B cell (primary cell): ENCODE measurements around the gene GPR176. TPM values are rescaled to one million over a fixed set of nuclear protein-coding genes. Genes with fewer than 3 reads are reported as not detected.

Experiments
- ATAC-seq: fragments of 200-7000 bp; cut with Tn5 transposase; one replicate; pipeline ENCODE4 v1.10.0; 2021; ENCODE audit warnings: low read depth, mild to moderate bottlenecking, moderate number of reproducible peaks, moderate library complexity
- CTCF ChIA-PET: fragments of 350-600 bp; sonication (Branson Sonifier 250); formaldehyde crosslinking; loops from one replicate; lab custom pipeline; 2021; ENCODE audit warnings: antibody characterized with exemption, inconsistent platforms; lab: Charles Lee
- POLR2A ChIA-PET: fragments of 350-600 bp; sonication (Branson Sonifier 250); formaldehyde crosslinking; loops from one replicate; lab custom pipeline; 2021; ENCODE audit warnings: antibody characterized with exemption; lab: Charles Lee
- DNase-seq: peaks from one replicate; pipeline ENCODE4 v3.0.0; 2013
- H2AFZ ChIP-seq: 2 replicates; pipeline ENCODE4 v1.6.1; 2012; ENCODE audit warnings: mild to moderate bottlenecking, low read depth, low read length; ENCODE audit not compliant: insufficient read depth, poor library complexity, severe bottlenecking
- H3K27ac ChIP-seq, 2 donors: 1 replicate in 1 of 2; 2 replicates in 1 of 2; pipeline ENCODE4 v1.5.1; 2012 to 2013; ENCODE audit warnings: low read length in 2 of 2, mild to moderate bottlenecking in 2 of 2, moderate library complexity in 1 of 2
- H3K27me3 ChIP-seq, 4 experiments: fragments of 200-600 bp in 1 of 4; sonication (generic) in 1 of 4; replicated peaks in 1 of 4; 1 replicate in 2 of 4; 2 replicates in 2 of 4; pipeline versions ENCODE4 v1.6.1 to v1.7.0; 2013 to 2016; ENCODE audit warnings: low read length in 3 of 4, mild to moderate bottlenecking in 2 of 4, mixed read lengths in 1 of 4, moderate library complexity in 1 of 4; ENCODE audit not compliant: insufficient read depth in 4 of 4, control insufficient read depth in 3 of 4; ENCODE audit errors: control extremely low read depth in 1 of 4
- H3K36me3 ChIP-seq, 2 experiments: replicated peaks in 1 of 2; 1 replicate in 1 of 2; 2 replicates in 1 of 2; pipeline versions ENCODE4 v1.6.1 to v1.7.1; 2013; ENCODE audit warnings: low read length in 1 of 2; ENCODE audit not compliant: insufficient read depth in 2 of 2, control insufficient read depth in 1 of 2; ENCODE audit errors: control extremely low read depth in 1 of 2, extremely low read depth in 1 of 2
- H3K4me1 ChIP-seq, 2 donors: fragments of 200-600 bp in 1 of 2; sonication (generic) in 1 of 2; 1 replicate in 1 of 2; 2 replicates in 1 of 2; pipeline versions ENCODE4 v1.5.1 to v1.6.1; 2013 to 2017; ENCODE audit warnings: low read length in 2 of 2; ENCODE audit not compliant: control insufficient read depth in 2 of 2, insufficient read depth in 2 of 2
- H3K4me2 ChIP-seq: replicated peaks from 2 replicates; pipeline ENCODE3; 2012; ENCODE audit warnings: mild to moderate bottlenecking, low read depth, low read length; ENCODE audit not compliant: poor library complexity, severe bottlenecking
- H3K4me3 ChIP-seq, 5 experiments: fragments of 200-600 bp in 1 of 5; sonication (generic) in 1 of 5; 1 replicate in 3 of 5; 2 replicates in 2 of 5; pipeline versions ENCODE4 v1.5.1 to v1.7.0; 2011 to 2016; ENCODE audit warnings: low read length in 4 of 5, mild to moderate bottlenecking in 4 of 5, low read depth in 2 of 5, control low read depth in 1 of 5, moderate library complexity in 1 of 5; ENCODE audit not compliant: insufficient read depth in 1 of 5; ENCODE audit errors: control extremely low read depth in 1 of 5, extremely low read depth in 1 of 5
- H3K79me2 ChIP-seq: fragments of 200-600 bp; sonication (generic); one replicate; pipeline ENCODE4 v1.6.0; 2016; ENCODE audit warnings: low read length; ENCODE audit not compliant: control insufficient read depth, insufficient read depth
- H3K9ac ChIP-seq: fragments of 200-600 bp; sonication (generic); 2 replicates; pipeline ENCODE4 v1.6.1; 2017; ENCODE audit warnings: mild to moderate bottlenecking, low read length, moderate library complexity
- H3K9me3 ChIP-seq, 3 donors: one replicate each; pipeline versions ENCODE4 v1.6.1 to v1.7.1; 2013; ENCODE audit warnings: low read length in 2 of 3; ENCODE audit not compliant: control insufficient read depth in 2 of 3, insufficient read depth in 1 of 3; ENCODE audit errors: control extremely low read depth in 1 of 3
- H4K20me1 ChIP-seq: 2 replicates; pipeline ENCODE4 v1.6.0; 2012; ENCODE audit warnings: mild to moderate bottlenecking, low read length; ENCODE audit not compliant: insufficient read depth, control insufficient read depth, poor library complexity, severe bottlenecking
- H3K27ac Mint-ChIP-seq: one replicate; pipeline ENCODE4 v1.8.0; 2021; ENCODE audit warnings: mixed read lengths
- H3K27me3 Mint-ChIP-seq: one replicate; pipeline ENCODE4 v1.8.0; 2021; ENCODE audit warnings: mixed read lengths
- H3K4me1 Mint-ChIP-seq: one replicate; pipeline ENCODE4 v1.8.0; 2021; ENCODE audit warnings: mixed read lengths
- H3K4me3 Mint-ChIP-seq: one replicate; pipeline ENCODE4 v1.8.0; 2021; ENCODE audit warnings: mixed read lengths
- H3K9me3 Mint-ChIP-seq: one replicate; pipeline ENCODE4 v1.8.0; 2022; ENCODE audit warnings: mixed read lengths; ENCODE audit not compliant: insufficient read depth
- CTCF ChIP-seq: fragments of 200-600 bp; IDR thresholded peaks from one replicate; pipeline ENCODE4 v1.8.0; 2022; ENCODE audit warnings: antibody characterized with exemption, mild to moderate bottlenecking
- EZH2 ChIP-seq: IDR thresholded peaks from 2 replicates; pipeline ENCODE4 v1.6.1; 2012; ENCODE audit warnings: borderline replicate concordance, low read depth, mild to moderate bottlenecking, moderate library complexity, low read length; ENCODE audit not compliant: insufficient read depth, poor library complexity, severe bottlenecking
- WGBS: methylation state at CpG from one replicate; pipeline ENCODE4 v1.1.5; 2013; ENCODE audit warnings: missing lambda C conversion rate; ENCODE audit not compliant: insufficient coverage; 5-methylcytosine and 5-hydroxymethylcytosine counted together
- intact Hi-C: fragments of 100-400 bp; cut with micrococcal nuclease; formaldehyde crosslinking; loops from one replicate; pipeline ENCODE4 v1.10.0; 2022
- polyA plus RNA-seq: library from polyadenylated mRNA; depleted of rRNA; stranded (reverse); fragments of >200 nt; gene quantifications from 2 replicates; pipeline ENCODE4 v1.2.3, GENCODE V29; 2012
- total RNA-seq, 2 donors: library from RNA; stranded (reverse); fragments of 120-200 nt in 1 of 2; gene quantifications; 1 replicate in 1 of 2; 2 replicates in 1 of 2; pipeline versions ENCODE4 v1.2.3 to v1.2.4, GENCODE V29; 2013 to 2022

The GPR176 gene
- total and polyA plus RNA-seq, 2 donors (not counting 1 experiment from before 2014, with no cell fraction given), result 0.07 to 0.30 TPM

GRCh38 chr15:39856357-39856756, 63.7 kb downstream of the GPR176 start:
- intact Hi-C loops, result no loop called here
- Mint-ChIP-seq H3K27ac (no peak overlapping the region), H3K4me3 (no peak overlapping the region), H3K4me1 (no peaks in the 10 kb centered on the region), H3K9me3 (no peaks in the 10 kb centered on the region), H3K27me3 (peaks cover 20% of the 10 kb centered on the region)
- DNase-seq (no peak), ATAC-seq (no peak)
- H4K20me1 ChIP-seq, result no peaks in the 10 kb centered on the region
- no peak overlapping the region for H3K4me2 ChIP-seq
- no peak overlapping the region for H3K27ac ChIP-seq
- WGBS, result 71% methylated on average over 2 of the region's 3 CpGs
- no peaks in the 10 kb centered on the region for H3K36me3 ChIP-seq
- no peaks in the 10 kb centered on the region for H3K4me1 ChIP-seq
- H3K9ac ChIP-seq, result no peak overlapping the region
- no peak for TF ChIP-seq CTCF
- no peak for TF ChIP-seq EZH2
- no peaks in the 10 kb centered on the region for H3K9me3 ChIP-seq
- H3K27me3 ChIP-seq, result no peaks in the 10 kb centered on the region
- CTCF ChIA-PET, result no interaction called here
- no peak overlapping the region for H2AFZ ChIP-seq
- no peaks in the 10 kb centered on the region for H3K79me2 ChIP-seq
- H3K4me3 ChIP-seq, result no peak overlapping the region
- POLR2A ChIA-PET, result no interaction called here

- no peak overlapping the region for H3K4me3 Mint-ChIP-seq
- no peak overlapping the region for H3K27ac ChIP-seq
- H3K27ac Mint-ChIP-seq, result no peak overlapping the region
- ChIA-PET POLR2A (no interaction called here), CTCF (no interaction called here)
- H3K27me3 Mint-ChIP-seq, result peaks cover 16% of the 10 kb centered on the region
- peaks cover 0 to under 1% (median 0%) of the 10 kb centered on the region in 3 donors for H3K9me3 ChIP-seq
- no peaks in the 10 kb centered on the region for H3K4me1 Mint-ChIP-seq
- H3K9ac ChIP-seq, result no peak overlapping the region
- TF ChIP-seq EZH2 (no peak), CTCF (no peak)
- no peak overlapping the region for H3K4me3 ChIP-seq
- no peaks in the 10 kb centered on the region for H3K9me3 Mint-ChIP-seq
- no peaks in the 10 kb centered on the region for H4K20me1 ChIP-seq
- H3K36me3 ChIP-seq, result no peaks in the 10 kb centered on the region
- H3K4me2 ChIP-seq, result no peak overlapping the region
- ATAC-seq (no peak), DNase-seq (no peak)
- no peak overlapping the region for H2AFZ ChIP-seq
- H3K79me2 ChIP-seq, result no peaks in the 10 kb centered on the region
- WGBS, result 70% methylated on average over 2 of the region's 2 CpGs
- intact Hi-C loops, result no loop called here
- no peaks in the 10 kb centered on the region for H3K27me3 ChIP-seq
- no peaks in the 10 kb centered on the region for H3K4me1 ChIP-seq
Observed at GRCh38 chr15:39855400-39855799, 64.7 kb downstream of the GPR176 start.
